HEK293 (cell line): ENCODE data around the gene PTPRN2.

Experiments
- CTCF ChIP-seq: fragments of 450-650 bp; formaldehyde crosslinking; IDR thresholded peaks from 2 replicates; pipeline ENCODE4 v1.5.1; 2016; ENCODE audit warnings: missing biosample characterization, missing genetic modification characterization
- KLF10 ChIP-seq: fragments of 450-650 bp; IDR thresholded peaks from 2 replicates; pipeline ENCODE4 v1.5.1; 2018; ENCODE audit warnings: missing biosample characterization, mild to moderate bottlenecking, missing genetic modification characterization
- PBX3 ChIP-seq: sonication (generic); formaldehyde crosslinking; IDR thresholded peaks from 2 replicates; pipeline ENCODE4 v1.8.1; 2022; ENCODE audit warnings: mild to moderate bottlenecking, moderate library complexity, missing genetic modification reagents
- RBAK ChIP-seq: fragments of 450-650 bp; formaldehyde crosslinking; IDR thresholded peaks from 2 replicates; pipeline ENCODE4 v1.5.1; 2016; ENCODE audit warnings: missing biosample characterization, missing genetic modification characterization
- SALL2 ChIP-seq: fragments of 450-650 bp; formaldehyde crosslinking; IDR thresholded peaks from 2 replicates; pipeline ENCODE4 v1.5.0; 2017; ENCODE audit warnings: missing biosample characterization, mild to moderate bottlenecking, missing genetic modification characterization, borderline replicate concordance
- ZNF169 ChIP-seq: fragments of 450-650 bp; formaldehyde crosslinking; IDR thresholded peaks from 2 replicates; pipeline ENCODE4 v1.5.1; 2016; ENCODE audit warnings: missing biosample characterization, missing genetic modification characterization
- ZNF274 ChIP-seq, 2 experiments: fragments of 200-500 bp in 1 of 2; fragments of 450-650 bp in 1 of 2; sonication (Bioruptor generic) in 1 of 2; formaldehyde crosslinking in 1 of 2; IDR thresholded peaks; 2 replicates each; pipeline versions ENCODE4 v1.5.1 to v1.6.1; 2014 to 2016; ENCODE audit warnings: borderline replicate concordance in 1 of 2, inconsistent platforms in 1 of 2, low read length in 1 of 2, missing biosample characterization in 1 of 2, missing genetic modification characterization in 1 of 2
- ZNF280C ChIP-seq: fragments of 450-650 bp; formaldehyde crosslinking; IDR thresholded peaks from 2 replicates; pipeline ENCODE4 v1.5.1; 2016; ENCODE audit warnings: missing biosample characterization, missing genetic modification characterization
- ZNF335 ChIP-seq: fragments of 450-650 bp; formaldehyde crosslinking; conservative IDR thresholded peaks from 2 replicates; pipeline ENCODE4 v1.5.1; 2016; ENCODE audit warnings: missing biosample characterization, missing genetic modification characterization
- ZNF610 ChIP-seq: fragments of 450-650 bp; formaldehyde crosslinking; IDR thresholded peaks from 2 replicates; pipeline ENCODE4 v1.5.1; 2016; ENCODE audit warnings: missing biosample characterization, missing genetic modification characterization, borderline replicate concordance
- ZNF654 ChIP-seq: fragments of 450-650 bp; formaldehyde crosslinking; IDR thresholded peaks from 2 replicates; pipeline ENCODE4 v1.5.1; 2016; ENCODE audit warnings: low read depth, missing biosample characterization, missing genetic modification characterization

GRCh38 chr7:157841773-157842370 is 745.8 kb downstream of the PTPRN2 start:
- TF ChIP-seq PBX3 (CRISPR knock-in tag) (no peak), ZNF335 (no peak), CTCF (tag by site-specific recombination) (no peak), RBAK (tag by site-specific recombination) (no peak), KLF10 (no peak), ZNF169 (tag by site-specific recombination) (no peak), ZNF654 (no peak), ZNF280C (tag by site-specific recombination) (no peak), SALL2 (tag by site-specific recombination) (no peak), ZNF610 (tag by site-specific recombination) (no peak), ZNF274 (IDR thresholded peaks at IDR 0.05; ENCODE audit: low read length) (no peak), ZNF274 (tag by site-specific recombination; IDR thresholded peaks at IDR 0.05; ENCODE audit: borderline replicate concordance) (no peak)
